ENCODE data around the gene SDCCAG8. TPM values are rescaled to one million over a fixed set of nuclear protein-coding genes. Genes with fewer than 3 reads are reported as not detected.

The SDCCAG8 gene
- total RNA-seq, 2 donors from 2014 or later = 49.0 to 56.4 TPM

DNA sequence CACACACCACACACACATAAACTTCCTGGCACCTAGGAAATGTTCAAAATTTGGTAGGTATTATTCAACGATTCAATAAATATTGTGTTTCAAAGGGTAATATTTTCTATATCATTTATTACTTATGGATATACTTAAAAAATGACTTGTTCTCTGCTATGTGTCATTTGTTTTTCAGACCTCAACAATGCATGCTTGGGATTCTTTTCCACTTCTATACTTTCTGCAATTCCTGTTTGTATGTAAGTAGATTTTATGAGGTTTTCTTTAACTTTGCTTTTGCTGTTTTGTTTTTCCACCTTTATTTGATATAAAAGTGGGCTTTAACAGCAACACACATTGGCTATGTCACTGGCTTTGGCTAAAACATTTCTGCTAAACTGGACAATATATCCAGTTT lies 4.3 kb upstream of the SDCCAG8 start:
- Histone ChIP-seq H3K27me3 (no peaks in the 10 kb centered on the region), H3K9me3 (no peaks in the 10 kb centered on the region), H3K4me3 (no peak overlapping the region), H3K4me1 (peaks cover 10% of the 10 kb centered on the region), H3K36me3 (replicated peaks in 1 of 2; ENCODE audit: insufficient read depth in 1 of 2, low read depth in 2 of 2) (no peaks in the 10 kb centered on the region), H3K27ac (no peak overlapping the region)
- 80 to 83% methylated on average over 1 of the region's 1 CpG for WGBS, 2 donors
- no peak for ATAC-seq
- intact Hi-C loops (cut with DNase I) = no loop called here
- no peak for DNase-seq
- TF ChIP-seq, protein P1, sequence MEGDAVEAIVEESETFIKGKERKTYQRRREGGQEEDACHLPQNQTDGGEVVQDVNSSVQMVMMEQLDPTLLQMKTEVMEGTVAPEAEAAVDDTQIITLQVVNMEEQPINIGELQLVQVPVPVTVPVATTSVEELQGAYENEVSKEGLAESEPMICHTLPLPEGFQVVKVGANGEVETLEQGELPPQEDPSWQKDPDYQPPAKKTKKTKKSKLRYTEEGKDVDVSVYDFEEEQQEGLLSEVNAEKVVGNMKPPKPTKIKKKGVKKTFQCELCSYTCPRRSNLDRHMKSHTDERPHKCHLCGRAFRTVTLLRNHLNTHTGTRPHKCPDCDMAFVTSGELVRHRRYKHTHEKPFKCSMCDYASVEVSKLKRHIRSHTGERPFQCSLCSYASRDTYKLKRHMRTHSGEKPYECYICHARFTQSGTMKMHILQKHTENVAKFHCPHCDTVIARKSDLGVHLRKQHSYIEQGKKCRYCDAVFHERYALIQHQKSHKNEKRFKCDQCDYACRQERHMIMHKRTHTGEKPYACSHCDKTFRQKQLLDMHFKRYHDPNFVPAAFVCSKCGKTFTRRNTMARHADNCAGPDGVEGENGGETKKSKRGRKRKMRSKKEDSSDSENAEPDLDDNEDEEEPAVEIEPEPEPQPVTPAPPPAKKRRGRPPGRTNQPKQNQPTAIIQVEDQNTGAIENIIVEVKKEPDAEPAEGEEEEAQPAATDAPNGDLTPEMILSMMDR (IDR thresholded peaks at IDR 0.05) = no peak
- TF ChIP-seq POLR2A (IDR thresholded peaks at IDR 0.05) = no peak

DNA sequence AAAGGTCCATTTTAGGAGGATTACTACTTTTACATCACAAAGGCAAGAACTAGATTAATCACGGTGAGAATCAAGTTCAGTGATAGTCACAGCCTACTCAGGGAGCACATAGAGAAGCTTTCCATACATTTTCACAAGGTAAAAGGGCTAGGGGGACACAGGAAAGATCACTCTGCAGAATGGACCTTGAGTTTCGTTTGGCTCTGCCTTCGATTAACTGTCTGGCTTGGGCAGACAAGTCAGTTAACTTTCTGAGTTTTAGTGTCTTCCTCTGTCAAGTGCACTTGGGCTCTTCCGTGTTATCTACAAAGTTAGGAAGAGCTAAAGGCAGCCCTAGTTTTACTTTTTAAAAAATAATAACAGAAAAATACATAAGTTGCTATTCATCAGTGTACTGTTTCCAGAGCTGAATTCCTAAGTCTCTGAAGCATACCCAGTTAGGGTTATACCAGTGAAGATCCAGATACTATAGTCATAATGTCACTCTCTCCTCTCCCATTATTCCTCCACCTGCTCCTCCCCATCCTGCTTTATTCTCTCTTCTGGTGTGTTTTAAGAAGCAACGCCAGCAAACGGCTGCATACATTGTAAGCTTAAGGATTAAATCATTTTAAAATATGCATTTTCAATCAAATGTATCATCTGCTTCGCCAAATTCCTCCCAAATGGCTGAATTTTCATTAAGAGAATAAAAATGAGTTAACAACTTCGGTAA lies 2.5 kb upstream of the SDCCAG8 start:
- Histone ChIP-seq H3K4me3 (no peak overlapping the region), H3K27me3 (no peaks in the 10 kb centered on the region), H3K36me3 (replicated peaks in 1 of 2; ENCODE audit: insufficient read depth in 1 of 2, low read depth in 2 of 2) (no peaks in the 10 kb centered on the region), H3K27ac (peak overlapping the region in 3 of 4 donors; percentile 75 to 90 (median 89)), H3K9me3 (no peaks in the 10 kb centered on the region), H3K4me1 (peaks cover 23% of the 10 kb centered on the region)
- intact Hi-C loops (cut with DNase I) = no loop called here
- no peak for ATAC-seq
- 20 to 24% methylated on average over 8 of the region's 8 CpGs for WGBS, 2 donors
- DNase-seq = no peak
- TF ChIP-seq, protein P1 (IDR thresholded peaks at IDR 0.05) = no peak
- TF ChIP-seq POLR2A (IDR thresholded peaks at IDR 0.05) = no peak

DNA sequence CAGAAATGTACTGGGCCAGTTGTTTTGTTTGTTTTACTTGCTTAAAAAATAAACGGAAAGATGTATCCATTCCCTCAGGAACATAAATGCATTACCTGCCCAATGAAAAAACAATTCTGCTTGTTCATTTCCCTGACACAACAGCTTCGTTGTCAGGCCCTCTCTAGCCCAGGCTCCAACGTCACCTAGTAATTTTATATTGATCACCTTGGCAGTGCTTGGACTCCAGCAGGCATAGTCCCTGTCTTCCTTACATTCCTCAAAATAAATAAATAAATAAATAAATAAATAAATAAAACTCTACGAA lies 2.0 kb upstream of the SDCCAG8 start:
- no peak for ATAC-seq
- H3K4me3 ChIP-seq = peak overlapping the region; percentile 90 to 95
- H3K27me3 ChIP-seq = no peaks in the 10 kb centered on the region
- WGBS, 2 donors = 1% methylated on average over 4 of the region's 4 CpGs
- intact Hi-C loops (cut with DNase I) = no loop called here
- H3K27ac ChIP-seq = peak overlapping the region in 3 of 4 donors; percentile 75 to 90 (median 89)
- H3K36me3 ChIP-seq (replicated peaks in 1 of 2; ENCODE audit: insufficient read depth in 1 of 2, low read depth in 2 of 2) = no peaks in the 10 kb centered on the region
- TF ChIP-seq POLR2A (IDR thresholded peaks at IDR 0.05) = no peak
- TF ChIP-seq, protein P1 (IDR thresholded peaks at IDR 0.05) = no peak
- H3K4me1 ChIP-seq = peaks cover 23% of the 10 kb centered on the region
- DNase-seq = peak in 2 of 4 donors; percentile 16 to 19
- H3K9me3 ChIP-seq = no peaks in the 10 kb centered on the region

DNA sequence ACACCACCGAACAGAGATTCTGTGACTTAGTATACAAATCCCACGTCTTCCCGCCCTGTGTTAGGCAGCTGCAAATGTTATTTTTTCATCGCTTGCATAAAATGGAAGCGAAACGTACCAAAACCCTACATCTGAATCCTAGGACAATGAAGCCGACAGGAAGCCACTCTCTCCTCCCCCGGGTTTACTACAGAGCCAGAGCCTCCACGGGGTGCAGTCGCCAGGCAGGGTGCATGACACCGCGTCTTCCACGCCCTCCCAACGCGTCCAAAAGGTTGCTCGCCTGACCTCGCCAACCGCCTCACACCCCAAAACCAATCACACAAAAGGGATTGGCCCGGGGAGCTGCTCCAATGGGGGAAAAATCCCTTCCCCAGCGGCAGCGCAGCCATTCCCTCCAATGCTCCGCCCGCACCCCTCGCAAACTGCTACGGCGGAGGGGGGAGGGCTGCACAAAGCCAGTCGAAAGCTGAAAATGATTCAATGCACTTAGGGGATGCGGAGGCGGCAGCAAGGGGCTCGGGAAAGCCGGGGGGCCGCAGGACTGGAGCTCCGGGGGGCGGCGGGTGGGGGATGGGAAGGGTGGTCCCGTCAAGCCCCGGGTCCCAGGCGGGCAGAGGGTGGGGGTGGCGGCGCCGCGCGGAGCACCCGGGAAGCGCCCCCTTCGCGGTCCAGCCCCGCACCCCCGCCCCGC lies 1.5 kb upstream of the SDCCAG8 start:
- ATAC-seq = no peak
- whole genome bisulfite sequencing, 2 donors = 0 to 1% methylated on average over 9 to 32 of the region's 50 CpGs

More for the DNA sequence above, 1.5 kb upstream of the SDCCAG8 start:
- Histone ChIP-seq H3K9me3 (no peaks in the 10 kb centered on the region), H3K27ac (peak overlapping the region; percentile 75 to 90 (median 86)), H3K27me3 (no peaks in the 10 kb centered on the region), H3K4me3 (peak overlapping the region; percentile 90 to 95), H3K36me3 (replicated peaks in 1 of 2; ENCODE audit: insufficient read depth in 1 of 2, low read depth in 2 of 2) (no peaks in the 10 kb centered on the region), H3K4me1 (peaks cover 23% of the 10 kb centered on the region)
- TF ChIP-seq, protein P1 (IDR thresholded peaks at IDR 0.05) = no peak
- TF ChIP-seq POLR2A (IDR thresholded peaks at IDR 0.05) = no peak
- DNase-seq = peak; percentile 35 to 62 (median 44)
- intact Hi-C loops (cut with DNase I) = no loop called here

Measured in body of pancreas (tissue), 4 donors.